Caco-2 (cell line): ENCODE results near the gene TTLL7. TPM values are rescaled to one million over a fixed set of nuclear protein-coding genes. Genes with fewer than 3 reads are reported as not detected.

Experiments
- BruUV-seq: library from RNA; stranded (reverse); fragments of 400-500 nt; replicated peaks from 2 replicates; lab custom pipeline; 2021; lab: Mats Ljungman, UMichigan
- CTCF ChIA-PET: fragments of 300-600 bp; sonication (Branson Sonifier 250); formaldehyde crosslinking; loops from one replicate; lab custom pipeline; 2022; ENCODE audit warnings: antibody characterized with exemption; lab: Charles Lee
- POLR2A ChIA-PET: fragments of 300-600 bp; sonication (Branson Sonifier 250); formaldehyde crosslinking; loops from one replicate; lab custom pipeline; 2022; ENCODE audit warnings: antibody characterized with exemption; lab: Charles Lee
- DNase-seq, 2 experiments: peaks; one replicate each; pipeline versions ENCODE4 v3.0.0 to v3.0.0-alpha.2; 2020 to 2022
- H3K27me3 ChIP-seq: replicated peaks from 2 replicates; pipeline ENCODE4 v1.6.0; 2011; ENCODE audit warnings: low read length; ENCODE audit not compliant: control insufficient read depth, insufficient read depth
- H3K36me3 ChIP-seq: 2 replicates; pipeline ENCODE4 v1.5.1; 2011; ENCODE audit warnings: low read length; ENCODE audit not compliant: control insufficient read depth, insufficient read depth
- H3K4me1 ChIP-seq: fragments of 250-450 bp; sonication (Bioruptor Pico); 2 replicates; pipeline ENCODE4 v1.5.1; 2020; ENCODE audit warnings: mild to moderate bottlenecking
- H3K4me3 ChIP-seq: 2 replicates; pipeline ENCODE4 v1.5.1; 2011; ENCODE audit warnings: low read depth, mild to moderate bottlenecking, control low read depth, low read length
- H3K9me3 ChIP-seq: fragments of 250-450 bp; sonication (Bioruptor Pico); 2 replicates; pipeline ENCODE4 v1.5.1; 2020; ENCODE audit warnings: mild to moderate bottlenecking, moderate library complexity
- H3K27ac Mint-ChIP-seq: one replicate; pipeline ENCODE4 v1.8.0; 2022; ENCODE audit warnings: mixed read lengths; ENCODE audit not compliant: unreplicated experiment
- H3K27me3 Mint-ChIP-seq: one replicate; pipeline ENCODE4 v1.8.0; 2022; ENCODE audit warnings: mixed read lengths; ENCODE audit not compliant: insufficient read depth, unreplicated experiment
- H3K36me3 Mint-ChIP-seq: one replicate; pipeline ENCODE4 v1.8.0; 2022; ENCODE audit warnings: mild to moderate bottlenecking, mixed read lengths; ENCODE audit not compliant: insufficient read depth, unreplicated experiment
- H3K4me1 Mint-ChIP-seq: one replicate; pipeline ENCODE4 v1.8.0; 2022; ENCODE audit warnings: low read depth, mixed read lengths; ENCODE audit not compliant: unreplicated experiment
- H3K4me3 Mint-ChIP-seq: one replicate; pipeline ENCODE4 v1.8.0; 2022; ENCODE audit warnings: mild to moderate bottlenecking, moderate library complexity, mixed read lengths; ENCODE audit not compliant: unreplicated experiment
- H3K9me3 Mint-ChIP-seq: one replicate; pipeline ENCODE4 v1.8.0; 2022; ENCODE audit warnings: mixed read lengths; ENCODE audit not compliant: unreplicated experiment
- intact Hi-C: fragments of 100-400 bp; cut with micrococcal nuclease; formaldehyde crosslinking; loops from one replicate; pipeline ENCODE4 v1.10.0; 2022; ENCODE audit not compliant: unreplicated experiment
- total RNA-seq: library from RNA; stranded (reverse); gene quantifications from 2 replicates; pipeline ENCODE4 v1.2.3, GENCODE V29; 2022
- TF ChIP-seq, protein P1 (sequence below), 2 experiments: fragments of 200-600 bp in 1 of 2; IDR thresholded peaks; 1 replicate in 1 of 2; 2 replicates in 1 of 2; pipeline versions ENCODE4 v1.5.1 to v1.8.0; 2011 to 2022; ENCODE audit warnings: antibody characterized with exemption in 1 of 2, control low read depth in 1 of 2, inconsistent platforms in 1 of 2, low read depth in 1 of 2, low read length in 1 of 2, mild to moderate bottlenecking in 1 of 2, moderate library complexity in 1 of 2; ENCODE audit not compliant: insufficient read depth in 1 of 2, severe bottlenecking in 1 of 2, unreplicated experiment in 1 of 2

The TTLL7 gene
- total RNA-seq, 1 experiment from 2014 or later, result 0.75 TPM

- H3K36me3 ChIP-seq, result no peaks in the 10 kb centered on the region
- H3K4me3 ChIP-seq, result no peak overlapping the region
- no peaks in the 10 kb centered on the region for H3K4me1 ChIP-seq
- Mint-ChIP-seq H3K27ac (no peak overlapping the region), H3K4me1 (no peaks in the 10 kb centered on the region), H3K36me3 (no peaks in the 10 kb centered on the region), H3K4me3 (no peak overlapping the region), H3K27me3 (no peaks in the 10 kb centered on the region), H3K9me3 (no peaks in the 10 kb centered on the region)
- H3K9me3 ChIP-seq, result no peaks in the 10 kb centered on the region
- TF ChIP-seq, protein P1, sequence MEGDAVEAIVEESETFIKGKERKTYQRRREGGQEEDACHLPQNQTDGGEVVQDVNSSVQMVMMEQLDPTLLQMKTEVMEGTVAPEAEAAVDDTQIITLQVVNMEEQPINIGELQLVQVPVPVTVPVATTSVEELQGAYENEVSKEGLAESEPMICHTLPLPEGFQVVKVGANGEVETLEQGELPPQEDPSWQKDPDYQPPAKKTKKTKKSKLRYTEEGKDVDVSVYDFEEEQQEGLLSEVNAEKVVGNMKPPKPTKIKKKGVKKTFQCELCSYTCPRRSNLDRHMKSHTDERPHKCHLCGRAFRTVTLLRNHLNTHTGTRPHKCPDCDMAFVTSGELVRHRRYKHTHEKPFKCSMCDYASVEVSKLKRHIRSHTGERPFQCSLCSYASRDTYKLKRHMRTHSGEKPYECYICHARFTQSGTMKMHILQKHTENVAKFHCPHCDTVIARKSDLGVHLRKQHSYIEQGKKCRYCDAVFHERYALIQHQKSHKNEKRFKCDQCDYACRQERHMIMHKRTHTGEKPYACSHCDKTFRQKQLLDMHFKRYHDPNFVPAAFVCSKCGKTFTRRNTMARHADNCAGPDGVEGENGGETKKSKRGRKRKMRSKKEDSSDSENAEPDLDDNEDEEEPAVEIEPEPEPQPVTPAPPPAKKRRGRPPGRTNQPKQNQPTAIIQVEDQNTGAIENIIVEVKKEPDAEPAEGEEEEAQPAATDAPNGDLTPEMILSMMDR (IDR thresholded peaks at IDR 0.05; ENCODE audit: insufficient read depth in 1 of 2, low read depth in 1 of 2, low read length in 1 of 2, severe bottlenecking in 1 of 2, unreplicated experiment in 1 of 2), result peak; percentile 21 to 39
- CTCF ChIA-PET, result no interaction called here
- no peaks in the 10 kb centered on the region for H3K27me3 ChIP-seq
- intact Hi-C loops, result loop anchor here (5.0 to 10.0 kb wide), 2 partner anchors 527 to 869 kb away; no protein-coding TSS in a partner anchor
- no TSS peak for BruUV-seq
- peak in 1 of 2 experiments; percentile 10 for DNase-seq
- POLR2A ChIA-PET, result no interaction called here
These were observed 93.5 kb downstream of the TTLL7 start for GRCh38 chr1:83905315-83905907.

DNA sequence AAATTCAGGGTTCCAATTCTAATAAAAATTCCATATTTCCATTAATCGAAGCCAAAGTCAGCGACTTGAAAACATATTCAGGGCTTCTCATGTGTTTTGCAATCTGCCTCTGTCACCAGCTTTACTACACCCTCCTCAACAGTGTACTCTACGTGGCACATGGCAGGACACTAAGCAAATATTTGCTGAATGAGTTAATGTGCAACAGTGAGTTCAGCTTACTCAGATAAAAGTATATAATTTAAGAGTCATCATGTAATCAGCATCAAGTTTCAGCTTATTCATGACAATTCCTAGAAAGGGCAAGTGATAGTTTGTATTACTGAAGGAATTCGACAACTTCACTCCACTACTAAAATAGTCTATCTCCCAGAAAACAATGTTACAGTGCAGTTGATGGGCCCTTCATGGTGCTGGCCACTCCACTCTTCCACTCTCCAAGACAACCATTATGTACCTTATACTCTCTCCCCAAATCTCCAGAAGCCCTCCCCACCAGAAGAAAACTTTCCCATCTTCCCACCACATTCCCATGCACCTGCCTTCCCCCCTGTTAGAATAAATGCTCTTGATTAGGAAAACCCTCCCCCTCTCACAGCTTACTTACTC lies 97.3 kb downstream of the TTLL7 start:
- Mint-ChIP-seq H3K4me3 (no peak overlapping the region), H3K27me3 (no peaks in the 10 kb centered on the region), H3K9me3 (no peaks in the 10 kb centered on the region), H3K27ac (no peak overlapping the region), H3K36me3 (no peaks in the 10 kb centered on the region), H3K4me1 (no peaks in the 10 kb centered on the region)
- H3K27me3 ChIP-seq, result no peaks in the 10 kb centered on the region
- TF ChIP-seq, protein P1 (IDR thresholded peaks at IDR 0.05; ENCODE audit: insufficient read depth in 1 of 2, low read depth in 1 of 2, low read length in 1 of 2, severe bottlenecking in 1 of 2, unreplicated experiment in 1 of 2), result no peak
- no peaks in the 10 kb centered on the region for H3K4me1 ChIP-seq
- no TSS peak for BruUV-seq
- H3K36me3 ChIP-seq, result no peaks in the 10 kb centered on the region
- no peak overlapping the region for H3K4me3 ChIP-seq
- no peaks in the 10 kb centered on the region for H3K9me3 ChIP-seq
- ChIA-PET POLR2A (no interaction called here), CTCF (no interaction called here)
- intact Hi-C loops, result loop anchor here (10.0 kb wide), 1 partner anchor 873 kb away; no protein-coding TSS in a partner anchor
- DNase-seq, result peak in 1 of 2 experiments; percentile 1

GRCh38 chr1:83900524-83900923 lies 98.4 kb downstream of the TTLL7 start:
- H3K4me3 Mint-ChIP-seq, result no peak overlapping the region
- H3K4me1 Mint-ChIP-seq, result no peaks in the 10 kb centered on the region
- Histone ChIP-seq H3K27me3 (no peaks in the 10 kb centered on the region), H3K9me3 (no peaks in the 10 kb centered on the region), H3K36me3 (no peaks in the 10 kb centered on the region), H3K4me3 (no peak overlapping the region), H3K4me1 (no peaks in the 10 kb centered on the region)
- no peak overlapping the region for H3K27ac Mint-ChIP-seq
- no peak for DNase-seq
- no peaks in the 10 kb centered on the region for H3K36me3 Mint-ChIP-seq
- ChIA-PET CTCF (no interaction called here), POLR2A (no interaction called here)
- no peaks in the 10 kb centered on the region for H3K27me3 Mint-ChIP-seq
- BruUV-seq, result no TSS peak
- intact Hi-C loops, result loop anchor here (10.0 kb wide), 1 partner anchor 874 kb away; no protein-coding TSS in a partner anchor
- TF ChIP-seq, protein P1 (IDR thresholded peaks at IDR 0.05; ENCODE audit: insufficient read depth in 1 of 2, low read depth in 1 of 2, low read length in 1 of 2, severe bottlenecking in 1 of 2, unreplicated experiment in 1 of 2), result no peak
- no peaks in the 10 kb centered on the region for H3K9me3 Mint-ChIP-seq
